Measurements from ENCODE around the gene RAB40B. TPM values are rescaled to one million over a fixed set of nuclear protein-coding genes. Genes with fewer than 3 reads are reported as not detected.

Gene RAB40B
- total and polyA plus RNA-seq, 2 of the 13 experiments (the other 11 are each of a cell fraction or from before 2014, with no cell fraction given) = 6.2 to 6.5 TPM

GRCh38 chr17:82737967-82738877 lies 39.7 kb upstream of the RAB40B start (continued):
- TF ChIP-seq PRDM15 (CRISPR knock-in tag; IDR thresholded peaks at IDR 0.05) (peak; percentile 69; the same call in 1 of the 2 replicates), ZBTB1 (CRISPR knock-in tag; IDR thresholded peaks at IDR 0.05; ENCODE audit: borderline replicate concordance) (peak; percentile 94), NBN (conservative IDR thresholded peaks at IDR 0.05) (no peak), ZNF788 (CRISPR knock-in tag; IDR thresholded peaks at IDR 0.05; ENCODE audit: borderline replicate concordance) (peak; percentile 100; the same call in 1 of the 2 replicates), ZNF749 (CRISPR knock-in tag; IDR thresholded peaks at IDR 0.05; ENCODE audit: borderline replicate concordance) (peak; percentile 99), NR2F6 (IDR thresholded peaks at IDR 0.05) (peak; percentile 89), NR2F6 (CRISPR knock-in tag; IDR thresholded peaks at IDR 0.05) (peak; percentile 97), ZNF350 (CRISPR knock-in tag; IDR thresholded peaks at IDR 0.05; ENCODE audit: borderline replicate concordance, low read depth) (peak; percentile 99), MEIS2 (CRISPR knock-in tag; IDR thresholded peaks at IDR 0.05) (peak; percentile 99), ZNF569 (CRISPR knock-in tag; IDR thresholded peaks at IDR 0.05; ENCODE audit: borderline replicate concordance) (peak; percentile 93; the same call in 1 of the 2 replicates), NR2F1 (CRISPR knock-in tag; IDR thresholded peaks at IDR 0.05) (peak; percentile 64 to 83), ATF1 (CRISPR knock-in tag; IDR thresholded peaks at IDR 0.05) (no peak), MIER3 (CRISPR knock-in tag; IDR thresholded peaks at IDR 0.05; ENCODE audit: borderline replicate concordance) (peak; percentile 100), MXD3 (CRISPR knock-in tag; IDR thresholded peaks at IDR 0.05) (peak; percentile 100), SPEN (CRISPR knock-in tag; IDR thresholded peaks at IDR 0.05; ENCODE audit: low read depth) (peak; percentile 99), MIXL1 (CRISPR knock-in tag; IDR thresholded peaks at IDR 0.05) (peak; percentile 99), HNF1B (CRISPR knock-in tag; IDR thresholded peaks at IDR 0.05) (peak; percentile 99)
- TF ChIP-seq, protein P1, sequence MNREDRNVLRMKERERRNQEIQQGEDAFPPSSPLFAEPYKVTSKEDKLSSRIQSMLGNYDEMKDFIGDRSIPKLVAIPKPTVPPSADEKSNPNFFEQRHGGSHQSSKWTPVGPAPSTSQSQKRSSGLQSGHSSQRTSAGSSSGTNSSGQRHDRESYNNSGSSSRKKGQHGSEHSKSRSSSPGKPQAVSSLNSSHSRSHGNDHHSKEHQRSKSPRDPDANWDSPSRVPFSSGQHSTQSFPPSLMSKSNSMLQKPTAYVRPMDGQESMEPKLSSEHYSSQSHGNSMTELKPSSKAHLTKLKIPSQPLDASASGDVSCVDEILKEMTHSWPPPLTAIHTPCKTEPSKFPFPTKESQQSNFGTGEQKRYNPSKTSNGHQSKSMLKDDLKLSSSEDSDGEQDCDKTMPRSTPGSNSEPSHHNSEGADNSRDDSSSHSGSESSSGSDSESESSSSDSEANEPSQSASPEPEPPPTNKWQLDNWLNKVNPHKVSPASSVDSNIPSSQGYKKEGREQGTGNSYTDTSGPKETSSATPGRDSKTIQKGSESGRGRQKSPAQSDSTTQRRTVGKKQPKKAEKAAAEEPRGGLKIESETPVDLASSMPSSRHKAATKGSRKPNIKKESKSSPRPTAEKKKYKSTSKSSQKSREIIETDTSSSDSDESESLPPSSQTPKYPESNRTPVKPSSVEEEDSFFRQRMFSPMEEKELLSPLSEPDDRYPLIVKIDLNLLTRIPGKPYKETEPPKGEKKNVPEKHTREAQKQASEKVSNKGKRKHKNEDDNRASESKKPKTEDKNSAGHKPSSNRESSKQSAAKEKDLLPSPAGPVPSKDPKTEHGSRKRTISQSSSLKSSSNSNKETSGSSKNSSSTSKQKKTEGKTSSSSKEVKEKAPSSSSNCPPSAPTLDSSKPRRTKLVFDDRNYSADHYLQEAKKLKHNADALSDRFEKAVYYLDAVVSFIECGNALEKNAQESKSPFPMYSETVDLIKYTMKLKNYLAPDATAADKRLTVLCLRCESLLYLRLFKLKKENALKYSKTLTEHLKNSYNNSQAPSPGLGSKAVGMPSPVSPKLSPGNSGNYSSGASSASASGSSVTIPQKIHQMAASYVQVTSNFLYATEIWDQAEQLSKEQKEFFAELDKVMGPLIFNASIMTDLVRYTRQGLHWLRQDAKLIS (CRISPR knock-in tag; IDR thresholded peaks at IDR 0.05) = peak; percentile 94; the same call in 1 of the 2 replicates
